ENCODE measurements around the gene SMPD3. TPM values are rescaled to one million over a fixed set of nuclear protein-coding genes. Genes with fewer than 3 reads are reported as not detected.
A peak's percentile ranks its signal among the peaks of the same experiment; 100 is the strongest.

The SMPD3 gene
- total RNA-seq, 3 donors from 2014 or later: under 0.01 to 15.4 (median 2.9) TPM

- DNase-seq (ENCODE audit: low spot score in 2 of 2): no peak
- intact Hi-C loops (cut with DNase I; ENCODE audit: low total_unique reads): no loop called here
- TF ChIP-seq CTCF (IDR thresholded peaks at IDR 0.05) (no peak), POLR2A (IDR thresholded peaks at IDR 0.05) (no peak), POLR2AphosphoS5 (IDR thresholded peaks at IDR 0.05) (no peak)
Measured at GRCh38 chr16:68408428-68408827, 39.9 kb downstream of the SMPD3 start.

GRCh38 chr16:68406458-68407152, 41.7 kb downstream of the SMPD3 start:
- intact Hi-C loops (cut with DNase I; ENCODE audit: low total_unique reads): no loop called here
- Histone ChIP-seq H3K4me1 (no peaks in the 10 kb centered on the region), H3K9me3 (no peaks in the 10 kb centered on the region), H3K27ac (peak overlapping the region in 1 of 2 donors; percentile 9), H3K27me3 (no peaks in the 10 kb centered on the region), H3K4me3 (no peak overlapping the region), H3K36me3 (no peaks in the 10 kb centered on the region)
- TF ChIP-seq CTCF (IDR thresholded peaks at IDR 0.05): no peak
- no peak for TF ChIP-seq POLR2A (IDR thresholded peaks at IDR 0.05)
- TF ChIP-seq POLR2AphosphoS5 (IDR thresholded peaks at IDR 0.05): no peak
- DNase-seq (ENCODE audit: low spot score in 2 of 2): no peak

More at GRCh38 chr16:68408428-68408827, 39.9 kb downstream of the SMPD3 start:
- H3K36me3 ChIP-seq: no peaks in the 10 kb centered on the region
- H3K4me1 ChIP-seq: no peaks in the 10 kb centered on the region
- H3K27me3 ChIP-seq: no peaks in the 10 kb centered on the region
- H3K4me3 ChIP-seq: no peak overlapping the region
- no peak overlapping the region for H3K27ac ChIP-seq
- H3K9me3 ChIP-seq: no peaks in the 10 kb centered on the region

- no peaks in the 10 kb centered on the region for H3K36me3 ChIP-seq
- H3K4me3 ChIP-seq: no peak overlapping the region
- H3K27ac ChIP-seq: peak overlapping the region in 1 of 2 donors; percentile 22
- DNase-seq (ENCODE audit: low spot score in 2 of 2): peak in 1 of 2 donors; percentile 20
- no peaks in the 10 kb centered on the region for H3K27me3 ChIP-seq
- H3K9me3 ChIP-seq: no peaks in the 10 kb centered on the region
- intact Hi-C loops (cut with DNase I; ENCODE audit: low total_unique reads): no loop called here
- TF ChIP-seq CTCF (IDR thresholded peaks at IDR 0.05) (no peak), POLR2AphosphoS5 (IDR thresholded peaks at IDR 0.05) (no peak), POLR2A (IDR thresholded peaks at IDR 0.05) (no peak)
- H3K4me1 ChIP-seq: no peaks in the 10 kb centered on the region
Measured at GRCh38 chr16:68404736-68405345, 43.5 kb downstream of the SMPD3 start.

GRCh38 chr16:68403704-68404103, 44.6 kb downstream of the SMPD3 start:
- Histone ChIP-seq H3K4me1 (no peaks in the 10 kb centered on the region), H3K4me3 (no peak overlapping the region), H3K9me3 (no peaks in the 10 kb centered on the region), H3K27me3 (no peaks in the 10 kb centered on the region), H3K27ac (no peak overlapping the region), H3K36me3 (no peaks in the 10 kb centered on the region)
- DNase-seq (ENCODE audit: low spot score in 2 of 2): no peak
- TF ChIP-seq CTCF (IDR thresholded peaks at IDR 0.05) (no peak), POLR2AphosphoS5 (IDR thresholded peaks at IDR 0.05) (no peak), POLR2A (IDR thresholded peaks at IDR 0.05) (no peak)
- intact Hi-C loops (cut with DNase I; ENCODE audit: low total_unique reads): no loop called here

GRCh38 chr16:68403177-68403576, 45.1 kb downstream of the SMPD3 start:
- Histone ChIP-seq H3K27me3 (no peaks in the 10 kb centered on the region), H3K27ac (no peak overlapping the region), H3K9me3 (no peaks in the 10 kb centered on the region), H3K4me1 (no peaks in the 10 kb centered on the region), H3K4me3 (no peak overlapping the region), H3K36me3 (no peaks in the 10 kb centered on the region)
- intact Hi-C loops (cut with DNase I; ENCODE audit: low total_unique reads): no loop called here
- TF ChIP-seq POLR2AphosphoS5 (IDR thresholded peaks at IDR 0.05): no peak
- no peak for TF ChIP-seq POLR2A (IDR thresholded peaks at IDR 0.05)
- no peak for TF ChIP-seq CTCF (IDR thresholded peaks at IDR 0.05)
- no peak for DNase-seq (ENCODE audit: low spot score in 2 of 2)
